Measurements from ENCODE around the gene SENP6. TPM values are rescaled to one million over a fixed set of nuclear protein-coding genes. Genes with fewer than 3 reads are reported as not detected.
"Not testable (repeated sequence)": the region's sequence is repeated elsewhere in the genome, so short reads cannot be mapped to it uniquely, and the experiment has no call there.

The SENP6 gene
- polyA plus RNA-seq, 1 donor from 2014 or later: 113 TPM

GRCh38 chr6:75624988-75625387 lies 23.3 kb downstream of the SENP6 start:
- Histone ChIP-seq H3K9me3 (ENCODE audit: low read length) (no peaks in the 10 kb centered on the region), H3K27me3 (ENCODE audit: insufficient read depth, low read depth, low read length) (no peaks in the 10 kb centered on the region), H3K36me3 (ENCODE audit: insufficient read depth, low read length) (peaks cover 4% of the 10 kb centered on the region), H3K4me3 (ENCODE audit: low read length) (no peak overlapping the region), H3K79me2 (replicated peaks; ENCODE audit: insufficient read depth, low read length) (peaks cover 31% of the 10 kb centered on the region), H3K9ac (ENCODE audit: low read length) (no peak overlapping the region), H3K9me2 (ENCODE audit: insufficient read depth, low read length) (no peaks in the 10 kb centered on the region), H3F3A (ENCODE audit: insufficient read depth, low read length, poor library complexity, severe bottlenecking) (peaks cover 5% of the 10 kb centered on the region), H2AFZ (ENCODE audit: low read depth, low read length) (no peak overlapping the region), H4K20me1 (ENCODE audit: insufficient read depth) (no peaks in the 10 kb centered on the region), H3K4me2 (ENCODE audit: low read length) (no peak overlapping the region), H3K27ac (ENCODE audit: low read length) (no peak overlapping the region)
- TF ChIP-seq POLR2AphosphoS5 (IDR thresholded peaks at IDR 0.05) (no peak), MXI1 (conservative IDR thresholded peaks at IDR 0.05; ENCODE audit: poor library complexity, severe bottlenecking) (no peak), SMC3 (conservative IDR thresholded peaks at IDR 0.05; ENCODE audit: poor library complexity) (no peak), EZH2 (IDR thresholded peaks at IDR 0.05; ENCODE audit: borderline replicate concordance, insufficient read depth, low read length, poor library complexity, severe bottlenecking) (no peak), EP300 (conservative IDR thresholded peaks at IDR 0.05; ENCODE audit: poor library complexity, severe bottlenecking) (no peak), RAD21 (conservative IDR thresholded peaks at IDR 0.05) (no peak), TAF1 (IDR thresholded peaks at IDR 0.05; ENCODE audit: low read depth) (no peak)
- TF ChIP-seq, protein P1, sequence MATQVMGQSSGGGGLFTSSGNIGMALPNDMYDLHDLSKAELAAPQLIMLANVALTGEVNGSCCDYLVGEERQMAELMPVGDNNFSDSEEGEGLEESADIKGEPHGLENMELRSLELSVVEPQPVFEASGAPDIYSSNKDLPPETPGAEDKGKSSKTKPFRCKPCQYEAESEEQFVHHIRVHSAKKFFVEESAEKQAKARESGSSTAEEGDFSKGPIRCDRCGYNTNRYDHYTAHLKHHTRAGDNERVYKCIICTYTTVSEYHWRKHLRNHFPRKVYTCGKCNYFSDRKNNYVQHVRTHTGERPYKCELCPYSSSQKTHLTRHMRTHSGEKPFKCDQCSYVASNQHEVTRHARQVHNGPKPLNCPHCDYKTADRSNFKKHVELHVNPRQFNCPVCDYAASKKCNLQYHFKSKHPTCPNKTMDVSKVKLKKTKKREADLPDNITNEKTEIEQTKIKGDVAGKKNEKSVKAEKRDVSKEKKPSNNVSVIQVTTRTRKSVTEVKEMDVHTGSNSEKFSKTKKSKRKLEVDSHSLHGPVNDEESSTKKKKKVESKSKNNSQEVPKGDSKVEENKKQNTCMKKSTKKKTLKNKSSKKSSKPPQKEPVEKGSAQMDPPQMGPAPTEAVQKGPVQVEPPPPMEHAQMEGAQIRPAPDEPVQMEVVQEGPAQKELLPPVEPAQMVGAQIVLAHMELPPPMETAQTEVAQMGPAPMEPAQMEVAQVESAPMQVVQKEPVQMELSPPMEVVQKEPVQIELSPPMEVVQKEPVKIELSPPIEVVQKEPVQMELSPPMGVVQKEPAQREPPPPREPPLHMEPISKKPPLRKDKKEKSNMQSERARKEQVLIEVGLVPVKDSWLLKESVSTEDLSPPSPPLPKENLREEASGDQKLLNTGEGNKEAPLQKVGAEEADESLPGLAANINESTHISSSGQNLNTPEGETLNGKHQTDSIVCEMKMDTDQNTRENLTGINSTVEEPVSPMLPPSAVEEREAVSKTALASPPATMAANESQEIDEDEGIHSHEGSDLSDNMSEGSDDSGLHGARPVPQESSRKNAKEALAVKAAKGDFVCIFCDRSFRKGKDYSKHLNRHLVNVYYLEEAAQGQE (IDR thresholded peaks at IDR 0.05; ENCODE audit: borderline replicate concordance): no peak
- TF ChIP-seq, protein P2, sequence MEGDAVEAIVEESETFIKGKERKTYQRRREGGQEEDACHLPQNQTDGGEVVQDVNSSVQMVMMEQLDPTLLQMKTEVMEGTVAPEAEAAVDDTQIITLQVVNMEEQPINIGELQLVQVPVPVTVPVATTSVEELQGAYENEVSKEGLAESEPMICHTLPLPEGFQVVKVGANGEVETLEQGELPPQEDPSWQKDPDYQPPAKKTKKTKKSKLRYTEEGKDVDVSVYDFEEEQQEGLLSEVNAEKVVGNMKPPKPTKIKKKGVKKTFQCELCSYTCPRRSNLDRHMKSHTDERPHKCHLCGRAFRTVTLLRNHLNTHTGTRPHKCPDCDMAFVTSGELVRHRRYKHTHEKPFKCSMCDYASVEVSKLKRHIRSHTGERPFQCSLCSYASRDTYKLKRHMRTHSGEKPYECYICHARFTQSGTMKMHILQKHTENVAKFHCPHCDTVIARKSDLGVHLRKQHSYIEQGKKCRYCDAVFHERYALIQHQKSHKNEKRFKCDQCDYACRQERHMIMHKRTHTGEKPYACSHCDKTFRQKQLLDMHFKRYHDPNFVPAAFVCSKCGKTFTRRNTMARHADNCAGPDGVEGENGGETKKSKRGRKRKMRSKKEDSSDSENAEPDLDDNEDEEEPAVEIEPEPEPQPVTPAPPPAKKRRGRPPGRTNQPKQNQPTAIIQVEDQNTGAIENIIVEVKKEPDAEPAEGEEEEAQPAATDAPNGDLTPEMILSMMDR (IDR thresholded peaks at IDR 0.05; ENCODE audit: poor library complexity, severe bottlenecking): no peak

DNA sequence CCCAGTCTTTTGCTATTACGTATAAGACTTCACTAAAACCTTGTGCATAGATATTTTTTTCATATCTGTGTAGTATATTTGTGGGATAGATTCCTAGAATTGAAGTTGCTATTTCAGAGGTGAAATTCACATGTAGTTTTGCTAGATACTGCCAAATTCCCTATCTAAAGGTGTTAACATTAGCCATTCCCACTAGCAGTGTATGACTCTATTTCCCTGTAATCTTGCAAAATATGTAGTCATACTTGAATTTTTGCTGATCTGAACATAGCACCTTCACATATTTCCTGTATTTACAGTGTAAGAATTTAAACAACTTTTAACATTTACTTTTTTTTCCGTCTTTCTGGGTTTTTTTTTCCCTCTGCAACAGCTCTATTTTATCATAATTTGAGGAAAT lies 24.9 kb downstream of the SENP6 start:
- Histone ChIP-seq H3F3A (ENCODE audit: insufficient read depth, low read length, poor library complexity, severe bottlenecking) (peaks cover 5% of the 10 kb centered on the region), H3K9me3 (ENCODE audit: low read length) (no peaks in the 10 kb centered on the region), H3K4me2 (ENCODE audit: low read length) (no peak overlapping the region), H3K79me2 (replicated peaks; ENCODE audit: insufficient read depth, low read length) (peaks cover 15% of the 10 kb centered on the region), H3K9ac (ENCODE audit: low read length) (no peak overlapping the region), H2AFZ (ENCODE audit: low read depth, low read length) (no peak overlapping the region), H3K27ac (ENCODE audit: low read length) (no peak overlapping the region), H3K27me3 (ENCODE audit: insufficient read depth, low read depth, low read length) (no peaks in the 10 kb centered on the region), H4K20me1 (ENCODE audit: insufficient read depth) (no peaks in the 10 kb centered on the region), H3K9me2 (ENCODE audit: insufficient read depth, low read length) (no peaks in the 10 kb centered on the region), H3K36me3 (ENCODE audit: insufficient read depth, low read length) (peaks cover 4% of the 10 kb centered on the region), H3K4me3 (ENCODE audit: low read length) (no peak overlapping the region)
- TF ChIP-seq TAF1 (IDR thresholded peaks at IDR 0.05; ENCODE audit: low read depth) (no peak), SMC3 (conservative IDR thresholded peaks at IDR 0.05; ENCODE audit: poor library complexity) (no peak), EP300 (conservative IDR thresholded peaks at IDR 0.05; ENCODE audit: poor library complexity, severe bottlenecking) (no peak), EZH2 (IDR thresholded peaks at IDR 0.05; ENCODE audit: borderline replicate concordance, insufficient read depth, low read length, poor library complexity, severe bottlenecking) (no peak)
- TF ChIP-seq, protein P2 (IDR thresholded peaks at IDR 0.05; ENCODE audit: poor library complexity, severe bottlenecking): no peak

DNA sequence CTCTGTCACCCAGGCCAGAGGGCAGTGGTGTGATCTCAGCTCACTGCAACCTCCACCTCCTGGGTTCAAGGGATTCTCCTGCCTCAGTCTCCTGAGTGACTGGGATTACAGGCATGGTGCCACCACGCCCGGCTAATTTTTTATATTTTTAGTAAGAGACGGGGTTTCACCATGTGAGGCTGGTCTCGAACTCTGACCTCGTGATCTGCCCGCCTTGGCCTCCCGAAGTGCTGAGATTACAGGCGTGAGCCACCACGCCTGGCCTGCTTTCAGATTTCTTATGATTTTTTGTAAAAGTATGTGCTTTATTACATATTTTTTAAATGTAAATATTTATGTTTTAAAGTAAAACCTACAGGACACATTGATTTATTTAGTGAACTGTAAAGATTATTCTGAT lies 26.0 kb downstream of the SENP6 start:
- H3F3A ChIP-seq (ENCODE audit: insufficient read depth, low read length, poor library complexity, severe bottlenecking); H3K27ac ChIP-seq (ENCODE audit: low read length); H3K4me2 ChIP-seq (ENCODE audit: low read length); H3K36me3 ChIP-seq (ENCODE audit: insufficient read depth, low read length); H3K9me2 ChIP-seq (ENCODE audit: insufficient read depth, low read length); H3K4me3 ChIP-seq (ENCODE audit: low read length); H3K9me3 ChIP-seq (ENCODE audit: low read length); H2AFZ ChIP-seq (ENCODE audit: low read depth, low read length); H3K9ac ChIP-seq (ENCODE audit: low read length); H4K20me1 ChIP-seq (ENCODE audit: insufficient read depth); H3K27me3 ChIP-seq (ENCODE audit: insufficient read depth, low read depth, low read length): not testable (repeated sequence)
- peaks cover 13% of the 10 kb centered on the region for H3K79me2 ChIP-seq (replicated peaks; ENCODE audit: insufficient read depth, low read length)

All from neural cell (in vitro differentiated cells).